ENCODE data around the gene ENO2. TPM values are rescaled to one million over a fixed set of nuclear protein-coding genes. Genes with fewer than 3 reads are reported as not detected.

The ENO2 gene
- total RNA-seq, 1 donor from 2014 or later: 5.3 TPM

GRCh38 chr12:6937481-6938352 lies 23.3 kb downstream of the ENO2 start:
- peak; percentile 86 for DNase-seq (ENCODE audit: low spot score)

DNA sequence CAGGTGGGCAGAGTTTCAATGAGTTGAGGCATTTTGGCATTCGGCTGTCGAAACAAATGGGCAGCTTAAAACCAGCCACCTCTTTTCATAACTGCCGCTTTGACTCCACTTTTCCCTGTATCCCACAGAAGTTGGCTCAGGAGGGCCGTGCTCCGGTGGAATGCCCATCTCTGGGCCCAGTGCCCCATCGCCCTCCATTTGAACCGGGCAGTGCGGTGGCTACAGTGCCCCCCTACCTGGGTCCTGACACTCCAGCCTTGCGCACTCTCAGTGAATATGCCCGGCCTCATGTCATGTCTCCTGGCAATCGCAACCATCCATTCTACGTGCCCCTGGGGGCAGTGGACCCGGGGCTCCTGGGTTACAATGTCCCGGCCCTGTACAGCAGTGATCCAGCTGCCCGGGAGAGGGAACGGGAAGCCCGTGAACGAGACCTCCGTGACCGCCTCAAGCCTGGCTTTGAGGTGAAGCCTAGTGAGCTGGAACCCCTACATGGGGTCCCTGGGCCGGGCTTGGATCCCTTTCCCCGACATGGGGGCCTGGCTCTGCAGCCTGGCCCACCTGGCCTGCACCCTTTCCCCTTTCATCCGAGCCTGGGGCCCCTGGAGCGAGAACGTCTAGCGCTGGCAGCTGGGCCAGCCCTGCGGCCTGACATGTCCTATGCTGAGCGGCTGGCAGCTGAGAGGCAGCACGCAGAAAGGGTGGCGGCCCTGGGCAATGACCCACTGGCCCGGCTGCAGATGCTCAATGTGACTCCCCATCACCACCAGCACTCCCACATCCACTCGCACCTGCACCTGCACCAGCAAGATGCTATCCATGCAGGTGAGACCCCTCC lies 24.2 kb downstream of the ENO2 start:
- Mint-ChIP-seq H3K4me3 (ENCODE audit: unreplicated experiment) (peak overlapping the region; percentile 84), H3K4me1 (ENCODE audit: unreplicated experiment) (peaks cover 46% of the 10 kb centered on the region), H3K27me3 (ENCODE audit: unreplicated experiment) (peaks cover 32% of the 10 kb centered on the region), H3K27ac (ENCODE audit: unreplicated experiment) (peak overlapping the region; percentile 92), H3K9me3 (ENCODE audit: unreplicated experiment) (no peaks in the 10 kb centered on the region), H3K36me3 (ENCODE audit: low read depth, unreplicated experiment) (peaks cover 42% of the 10 kb centered on the region)
- TF ChIP-seq, protein P1, sequence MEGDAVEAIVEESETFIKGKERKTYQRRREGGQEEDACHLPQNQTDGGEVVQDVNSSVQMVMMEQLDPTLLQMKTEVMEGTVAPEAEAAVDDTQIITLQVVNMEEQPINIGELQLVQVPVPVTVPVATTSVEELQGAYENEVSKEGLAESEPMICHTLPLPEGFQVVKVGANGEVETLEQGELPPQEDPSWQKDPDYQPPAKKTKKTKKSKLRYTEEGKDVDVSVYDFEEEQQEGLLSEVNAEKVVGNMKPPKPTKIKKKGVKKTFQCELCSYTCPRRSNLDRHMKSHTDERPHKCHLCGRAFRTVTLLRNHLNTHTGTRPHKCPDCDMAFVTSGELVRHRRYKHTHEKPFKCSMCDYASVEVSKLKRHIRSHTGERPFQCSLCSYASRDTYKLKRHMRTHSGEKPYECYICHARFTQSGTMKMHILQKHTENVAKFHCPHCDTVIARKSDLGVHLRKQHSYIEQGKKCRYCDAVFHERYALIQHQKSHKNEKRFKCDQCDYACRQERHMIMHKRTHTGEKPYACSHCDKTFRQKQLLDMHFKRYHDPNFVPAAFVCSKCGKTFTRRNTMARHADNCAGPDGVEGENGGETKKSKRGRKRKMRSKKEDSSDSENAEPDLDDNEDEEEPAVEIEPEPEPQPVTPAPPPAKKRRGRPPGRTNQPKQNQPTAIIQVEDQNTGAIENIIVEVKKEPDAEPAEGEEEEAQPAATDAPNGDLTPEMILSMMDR (IDR thresholded peaks at IDR 0.05; ENCODE audit: unreplicated experiment): no peak
- no peak for DNase-seq (ENCODE audit: low spot score)

More at GRCh38 chr12:6937481-6938352, 23.3 kb downstream of the ENO2 start:
- TF ChIP-seq, protein P1 (IDR thresholded peaks at IDR 0.05; ENCODE audit: unreplicated experiment): peak; percentile 96
- no peak overlapping the region for H3K27ac Mint-ChIP-seq (ENCODE audit: unreplicated experiment)
- no peaks in the 10 kb centered on the region for H3K9me3 Mint-ChIP-seq (ENCODE audit: unreplicated experiment)
- peaks cover 27% of the 10 kb centered on the region for H3K27me3 Mint-ChIP-seq (ENCODE audit: unreplicated experiment)
- H3K4me1 Mint-ChIP-seq (ENCODE audit: unreplicated experiment): peaks cover 49% of the 10 kb centered on the region
- H3K36me3 Mint-ChIP-seq (ENCODE audit: low read depth, unreplicated experiment): peaks cover 44% of the 10 kb centered on the region
- peak overlapping the region; percentile 59 for H3K4me3 Mint-ChIP-seq (ENCODE audit: unreplicated experiment)

GRCh38 chr12:6939191-6939540 lies 24.8 kb downstream of the ENO2 start:
- TF ChIP-seq, protein P1 (IDR thresholded peaks at IDR 0.05; ENCODE audit: unreplicated experiment): no peak
- Mint-ChIP-seq H3K36me3 (ENCODE audit: low read depth, unreplicated experiment) (peaks cover 36% of the 10 kb centered on the region), H3K27me3 (ENCODE audit: unreplicated experiment) (peaks cover 37% of the 10 kb centered on the region), H3K4me3 (ENCODE audit: unreplicated experiment) (peak overlapping the region; percentile 84), H3K27ac (ENCODE audit: unreplicated experiment) (peak overlapping the region; percentile 92), H3K9me3 (ENCODE audit: unreplicated experiment) (no peaks in the 10 kb centered on the region), H3K4me1 (ENCODE audit: unreplicated experiment) (peaks cover 45% of the 10 kb centered on the region)
- DNase-seq (ENCODE audit: low spot score): no peak

- Mint-ChIP-seq H3K36me3 (ENCODE audit: low read depth, unreplicated experiment) (peaks cover 20% of the 10 kb centered on the region), H3K27ac (ENCODE audit: unreplicated experiment) (peak overlapping the region; percentile 27), H3K9me3 (ENCODE audit: unreplicated experiment) (no peaks in the 10 kb centered on the region), H3K27me3 (ENCODE audit: unreplicated experiment) (peaks cover 41% of the 10 kb centered on the region), H3K4me3 (ENCODE audit: unreplicated experiment) (peak overlapping the region; percentile 56), H3K4me1 (ENCODE audit: unreplicated experiment) (peaks cover 43% of the 10 kb centered on the region)
- no peak for DNase-seq (ENCODE audit: low spot score)
- TF ChIP-seq, protein P1 (IDR thresholded peaks at IDR 0.05; ENCODE audit: unreplicated experiment): no peak
Measured at GRCh38 chr12:6941267-6941666, 26.9 kb downstream of the ENO2 start.

Measured in endothelial cell (in vitro differentiated cells).